Measurements from ENCODE around the gene POLR2E. TPM values are rescaled to one million over a fixed set of nuclear protein-coding genes. Genes with fewer than 3 reads are reported as not detected.

Gene POLR2E
- total RNA-seq, 1 experiment from 2014 or later = 117 TPM

GRCh38 chr19:1066251-1066747 lies 28.9 kb downstream of the POLR2E start:
- no peaks in the 10 kb centered on the region for H3K9me3 ChIP-seq (ENCODE audit: low read length)
- no peaks in the 10 kb centered on the region for H4K20me1 ChIP-seq (ENCODE audit: insufficient read depth, low read depth, low read length)
- no peaks in the 10 kb centered on the region for H3K27me3 ChIP-seq (ENCODE audit: low read length)
- H3K4me1 ChIP-seq (ENCODE audit: low read length) = peaks cover 49% of the 10 kb centered on the region
- DNase-seq = no peak
- peaks cover 12% of the 10 kb centered on the region; the same call in 1 of the 2 replicates for H3K79me2 ChIP-seq (ENCODE audit: low read length)
- no peaks in the 10 kb centered on the region for H3K36me3 ChIP-seq (ENCODE audit: insufficient read depth, low read length)
- H3K27ac ChIP-seq (ENCODE audit: low read length) = peak overlapping the region; percentile 75
- H3K4me3 ChIP-seq (ENCODE audit: low read length) = peak overlapping the region; percentile 76
- no peak overlapping the region for H2AFZ ChIP-seq (ENCODE audit: low read length)
- H3K4me2 ChIP-seq (ENCODE audit: low read depth, low read length, poor library complexity, severe bottlenecking) = peak overlapping the region; percentile 96
- peak overlapping the region; percentile 79 for H3K9ac ChIP-seq (ENCODE audit: low read length)
- H3K9me2 ChIP-seq (replicated peaks; ENCODE audit: insufficient read depth, low read length) = no peaks in the 10 kb centered on the region

GRCh38 chr19:1065606-1066109 lies 29.5 kb downstream of the POLR2E start:
- no peaks in the 10 kb centered on the region for H3K9me2 ChIP-seq (replicated peaks; ENCODE audit: insufficient read depth, low read length)
- peak overlapping the region; percentile 79 for H3K9ac ChIP-seq (ENCODE audit: low read length)
- H3K4me2 ChIP-seq (ENCODE audit: low read depth, low read length, poor library complexity, severe bottlenecking) = peak overlapping the region; percentile 96
- peak overlapping the region; percentile 76; the same call in 1 of the 2 replicates for H3K4me3 ChIP-seq (ENCODE audit: low read length)
- no peaks in the 10 kb centered on the region for H3K36me3 ChIP-seq (ENCODE audit: insufficient read depth, low read length)
- H3K27ac ChIP-seq (ENCODE audit: low read length) = no peak overlapping the region
- no peak overlapping the region for H2AFZ ChIP-seq (ENCODE audit: low read length)
- peaks cover 12% of the 10 kb centered on the region; the same call in 1 of the 2 replicates for H3K79me2 ChIP-seq (ENCODE audit: low read length)
- no peaks in the 10 kb centered on the region for H3K9me3 ChIP-seq (ENCODE audit: low read length)
- no peak for DNase-seq
- no peaks in the 10 kb centered on the region for H4K20me1 ChIP-seq (ENCODE audit: insufficient read depth, low read depth, low read length)
- H3K4me1 ChIP-seq (ENCODE audit: low read length) = peaks cover 49% of the 10 kb centered on the region
- no peaks in the 10 kb centered on the region for H3K27me3 ChIP-seq (ENCODE audit: low read length)

- H4K20me1 ChIP-seq (ENCODE audit: insufficient read depth, low read depth, low read length) = no peaks in the 10 kb centered on the region
- no peaks in the 10 kb centered on the region for H3K36me3 ChIP-seq (ENCODE audit: insufficient read depth, low read length)
- peak overlapping the region; percentile 44; the same call in 1 of the 2 replicates for H3K27ac ChIP-seq (ENCODE audit: low read length)
- H3K4me2 ChIP-seq (ENCODE audit: low read depth, low read length, poor library complexity, severe bottlenecking) = peak overlapping the region; percentile 96
- peaks cover 12% of the 10 kb centered on the region; the same call in 1 of the 2 replicates for H3K79me2 ChIP-seq (ENCODE audit: low read length)
- peak; percentile 93 for DNase-seq
- H3K9ac ChIP-seq (ENCODE audit: low read length) = peak overlapping the region; percentile 79
- H2AFZ ChIP-seq (ENCODE audit: low read length) = peak overlapping the region; percentile 91; the same call in 1 of the 2 replicates
- H3K27me3 ChIP-seq (ENCODE audit: low read length) = no peaks in the 10 kb centered on the region
- H3K4me1 ChIP-seq (ENCODE audit: low read length) = peaks cover 49% of the 10 kb centered on the region
- H3K4me3 ChIP-seq (ENCODE audit: low read length) = peak overlapping the region; percentile 48; the same call in 1 of the 2 replicates
- no peaks in the 10 kb centered on the region for H3K9me3 ChIP-seq (ENCODE audit: low read length)
- no peaks in the 10 kb centered on the region for H3K9me2 ChIP-seq (replicated peaks; ENCODE audit: insufficient read depth, low read length)
These were observed 30.2 kb downstream of the POLR2E start for GRCh38 chr19:1064661-1065605.

GRCh38 chr19:1063909-1064660 lies 31.1 kb downstream of the POLR2E start:
- H3K4me3 ChIP-seq (ENCODE audit: low read length) = peak overlapping the region; percentile 48; the same call in 1 of the 2 replicates
- no peaks in the 10 kb centered on the region for H4K20me1 ChIP-seq (ENCODE audit: insufficient read depth, low read depth, low read length)
- peak; percentile 66 for DNase-seq
- no peak overlapping the region for H3K27ac ChIP-seq (ENCODE audit: low read length)
- no peaks in the 10 kb centered on the region for H3K9me2 ChIP-seq (replicated peaks; ENCODE audit: insufficient read depth, low read length)
- H3K4me2 ChIP-seq (ENCODE audit: low read depth, low read length, poor library complexity, severe bottlenecking) = peak overlapping the region; percentile 96
- H3K9me3 ChIP-seq (ENCODE audit: low read length) = no peaks in the 10 kb centered on the region
- peaks cover 44% of the 10 kb centered on the region for H3K4me1 ChIP-seq (ENCODE audit: low read length)
- H3K79me2 ChIP-seq (ENCODE audit: low read length) = peaks cover 7% of the 10 kb centered on the region; the same call in 1 of the 2 replicates
- H3K9ac ChIP-seq (ENCODE audit: low read length) = peak overlapping the region; percentile 79; the same call in 1 of the 2 replicates
- H3K36me3 ChIP-seq (ENCODE audit: insufficient read depth, low read length) = no peaks in the 10 kb centered on the region
- peak overlapping the region; percentile 91; the same call in 1 of the 2 replicates for H2AFZ ChIP-seq (ENCODE audit: low read length)
- no peaks in the 10 kb centered on the region for H3K27me3 ChIP-seq (ENCODE audit: low read length)

GRCh38 chr19:1063030-1063908 lies 31.9 kb downstream of the POLR2E start:
- Histone ChIP-seq H3K9ac (ENCODE audit: low read length) (no peak overlapping the region), H3K4me1 (ENCODE audit: low read length) (peaks cover 40% of the 10 kb centered on the region), H3K36me3 (ENCODE audit: insufficient read depth, low read length) (no peaks in the 10 kb centered on the region), H4K20me1 (ENCODE audit: insufficient read depth, low read depth, low read length) (no peaks in the 10 kb centered on the region), H3K4me2 (ENCODE audit: low read depth, low read length, poor library complexity, severe bottlenecking) (no peak overlapping the region), H3K27me3 (ENCODE audit: low read length) (no peaks in the 10 kb centered on the region), H3K9me2 (replicated peaks; ENCODE audit: insufficient read depth, low read length) (no peaks in the 10 kb centered on the region), H2AFZ (ENCODE audit: low read length) (no peak overlapping the region), H3K4me3 (ENCODE audit: low read length) (no peak overlapping the region), H3K9me3 (ENCODE audit: low read length) (no peaks in the 10 kb centered on the region), H3K79me2 (ENCODE audit: low read length) (peaks cover 2% of the 10 kb centered on the region; the same call in 1 of the 2 replicates), H3K27ac (ENCODE audit: low read length) (no peak overlapping the region)
- peak; percentile 93 for DNase-seq

DNA sequence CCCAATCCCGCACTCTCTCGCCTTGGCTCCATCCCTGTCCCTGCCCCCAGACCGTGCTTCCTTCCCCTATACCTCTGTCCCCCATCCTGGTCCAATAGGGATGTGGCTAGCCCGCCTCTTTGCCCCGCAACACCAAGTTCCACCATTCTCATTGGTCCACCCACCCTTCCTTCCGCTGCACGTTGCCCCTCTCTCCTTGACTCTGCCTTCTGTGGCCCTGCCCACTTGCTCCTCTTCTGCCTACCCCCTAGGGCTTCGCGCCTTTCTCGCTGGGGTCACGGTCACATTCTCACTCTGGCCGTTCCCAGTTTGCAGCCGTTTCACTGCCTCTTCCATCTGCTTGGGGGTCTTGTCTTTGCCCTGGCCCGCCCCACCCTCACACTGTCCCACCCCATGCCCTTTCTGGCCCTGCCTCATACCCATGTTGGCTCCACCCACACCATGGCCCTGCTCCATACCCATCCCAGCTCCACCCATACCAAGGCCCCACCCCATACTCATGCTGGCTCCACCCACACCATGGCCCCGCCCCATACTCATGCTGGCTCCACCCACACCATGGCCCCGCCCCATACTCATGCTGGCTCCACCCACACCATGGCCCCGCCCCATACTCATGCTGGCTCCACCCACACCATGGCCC lies 32.7 kb downstream of the POLR2E start:
- Histone ChIP-seq H4K20me1 (ENCODE audit: insufficient read depth, low read depth, low read length) (no peaks in the 10 kb centered on the region), H3K4me1 (ENCODE audit: low read length) (peaks cover 41% of the 10 kb centered on the region), H3K79me2 (ENCODE audit: low read length) (no peaks in the 10 kb centered on the region), H3K27me3 (ENCODE audit: low read length) (no peaks in the 10 kb centered on the region), H3K9me3 (ENCODE audit: low read length) (no peaks in the 10 kb centered on the region), H3K4me2 (ENCODE audit: low read depth, low read length, poor library complexity, severe bottlenecking) (no peak overlapping the region), H2AFZ (ENCODE audit: low read length) (no peak overlapping the region), H3K9ac (ENCODE audit: low read length) (no peak overlapping the region), H3K27ac (ENCODE audit: low read length) (no peak overlapping the region), H3K4me3 (ENCODE audit: low read length) (no peak overlapping the region), H3K9me2 (replicated peaks; ENCODE audit: insufficient read depth, low read length) (no peaks in the 10 kb centered on the region), H3K36me3 (ENCODE audit: insufficient read depth, low read length) (no peaks in the 10 kb centered on the region)
- DNase-seq = no peak

- H3K9me3 ChIP-seq (ENCODE audit: low read length) = no peaks in the 10 kb centered on the region
- H3K27me3 ChIP-seq (ENCODE audit: low read length) = no peaks in the 10 kb centered on the region
- H3K9ac ChIP-seq (ENCODE audit: low read length) = no peak overlapping the region
- DNase-seq = no peak
- H3K9me2 ChIP-seq (replicated peaks; ENCODE audit: insufficient read depth, low read length) = no peaks in the 10 kb centered on the region
- no peaks in the 10 kb centered on the region for H3K36me3 ChIP-seq (ENCODE audit: insufficient read depth, low read length)
- H3K4me1 ChIP-seq (ENCODE audit: low read length) = peaks cover 43% of the 10 kb centered on the region
- H3K4me3 ChIP-seq (ENCODE audit: low read length) = no peak overlapping the region
- no peak overlapping the region for H3K27ac ChIP-seq (ENCODE audit: low read length)
- no peak overlapping the region for H3K4me2 ChIP-seq (ENCODE audit: low read depth, low read length, poor library complexity, severe bottlenecking)
- no peaks in the 10 kb centered on the region for H4K20me1 ChIP-seq (ENCODE audit: insufficient read depth, low read depth, low read length)
- H2AFZ ChIP-seq (ENCODE audit: low read length) = no peak overlapping the region
- no peaks in the 10 kb centered on the region for H3K79me2 ChIP-seq (ENCODE audit: low read length)
These were observed 33.2 kb downstream of the POLR2E start for GRCh38 chr19:1061987-1062386.
